Astrocyte (in vitro differentiated cells and primary cell): ENCODE results near the gene IFT74. TPM values are rescaled to one million over a fixed set of nuclear protein-coding genes. Genes with fewer than 3 reads are reported as not detected.

Experiments used
- DNase-seq: peaks from one replicate; pipeline ENCODE4 v3.0.0-alpha.2; 2010; ENCODE audit warnings: low read depth
- FAIRE-seq: peaks from 2 replicates; lab custom pipeline; 2011; peaks lifted over from hg19 to GRCh38; lab: Jason Lieb, UNC
- H2AFZ ChIP-seq: 2 replicates; pipeline ENCODE4 v1.6.0; 2012; ENCODE audit warnings: low read depth, low read length, inconsistent platforms
- H3K27ac ChIP-seq: 2 replicates; pipeline ENCODE4 v1.5.1; 2011; ENCODE audit warnings: low read depth, low read length, inconsistent platforms
- H3K27me3 ChIP-seq: 2 replicates; pipeline ENCODE4 v1.6.0; 2011; ENCODE audit warnings: low read length, inconsistent platforms; ENCODE audit not compliant: insufficient read depth
- H3K36me3 ChIP-seq: 2 replicates; pipeline ENCODE4 v1.5.1; 2011; ENCODE audit warnings: low read length, inconsistent platforms; ENCODE audit not compliant: insufficient read depth
- H3K4me1 ChIP-seq: 2 replicates; pipeline ENCODE4 v1.5.1; 2011; ENCODE audit warnings: low read length, inconsistent platforms; ENCODE audit not compliant: insufficient read depth
- H3K4me2 ChIP-seq: 2 replicates; pipeline ENCODE4 v1.6.0; 2012; ENCODE audit warnings: low read length, inconsistent platforms
- H3K4me3 ChIP-seq: 2 replicates; pipeline ENCODE4 v1.5.1; 2011; ENCODE audit warnings: low read depth, mild to moderate bottlenecking, low read length, inconsistent platforms; ENCODE audit not compliant: insufficient read depth
- H3K79me2 ChIP-seq: 2 replicates; pipeline ENCODE4 v1.6.0; 2012; ENCODE audit warnings: mild to moderate bottlenecking, low read length, inconsistent platforms; ENCODE audit not compliant: insufficient read depth
- H3K9ac ChIP-seq: 2 replicates; pipeline ENCODE4 v1.6.0; 2012; ENCODE audit warnings: mild to moderate bottlenecking, low read length, inconsistent platforms
- H3K9me3 ChIP-seq: 2 replicates; pipeline ENCODE4 v1.5.1; 2012; ENCODE audit warnings: low read depth, mild to moderate bottlenecking, low read length, inconsistent platforms; ENCODE audit not compliant: insufficient read depth
- H4K20me1 ChIP-seq: 2 replicates; pipeline ENCODE4 v1.6.0; 2012; ENCODE audit warnings: low read length, inconsistent platforms; ENCODE audit not compliant: insufficient read depth
- H3K27ac Mint-ChIP-seq: one replicate; pipeline ENCODE4 v1.8.0; 2021; ENCODE audit warnings: mild to moderate bottlenecking, mixed read lengths; ENCODE audit not compliant: unreplicated experiment
- H3K27me3 Mint-ChIP-seq: one replicate; pipeline ENCODE4 v1.8.0; 2021; ENCODE audit warnings: low read depth, mixed read lengths; ENCODE audit not compliant: unreplicated experiment
- H3K36me3 Mint-ChIP-seq: one replicate; pipeline ENCODE4 v1.8.0; 2021; ENCODE audit warnings: low read depth, mixed read lengths; ENCODE audit not compliant: unreplicated experiment
- H3K4me1 Mint-ChIP-seq: one replicate; pipeline ENCODE4 v1.8.0; 2021; ENCODE audit warnings: low read depth, mixed read lengths; ENCODE audit not compliant: unreplicated experiment
- H3K4me3 Mint-ChIP-seq: one replicate; pipeline ENCODE4 v1.8.0; 2021; ENCODE audit warnings: mild to moderate bottlenecking, moderate library complexity, mixed read lengths; ENCODE audit not compliant: unreplicated experiment
- H3K9me3 Mint-ChIP-seq: one replicate; pipeline ENCODE4 v1.8.0; 2021; ENCODE audit warnings: mild to moderate bottlenecking, mixed read lengths; ENCODE audit not compliant: unreplicated experiment
- CTCF ChIP-seq: IDR thresholded peaks from 2 replicates; pipeline ENCODE4 v1.5.1; 2011; ENCODE audit warnings: low read depth, mild to moderate bottlenecking, inconsistent platforms, low read length, moderate library complexity; ENCODE audit not compliant: insufficient read depth
- EZH2 ChIP-seq: IDR thresholded peaks from 2 replicates; pipeline ENCODE4 v1.6.1; 2012; ENCODE audit warnings: mild to moderate bottlenecking, low read length, inconsistent platforms; ENCODE audit not compliant: insufficient read depth
- total RNA-seq: library from RNA; stranded (reverse); gene quantifications from 2 replicates; pipeline ENCODE4 v1.2.1, GENCODE V29; 2021

The IFT74 gene
- total RNA-seq, 1 donor from 2014 or later = 10.9 TPM

- no peak for TF ChIP-seq EZH2
- TF ChIP-seq CTCF = no peak
- Histone ChIP-seq H3K36me3 (no peaks in the 10 kb centered on the region), H3K4me2 (peak overlapping the region; percentile 19), H4K20me1 (peaks cover 6% of the 10 kb centered on the region), H3K4me3 (no peak overlapping the region), H3K4me1 (peaks cover 9% of the 10 kb centered on the region), H3K27me3 (no peaks in the 10 kb centered on the region), H3K79me2 (peaks cover 27% of the 10 kb centered on the region), H2AFZ (no peak overlapping the region), H3K9ac (no peak overlapping the region), H3K9me3 (no peaks in the 10 kb centered on the region), H3K27ac (no peak overlapping the region)
- Mint-ChIP-seq H3K27ac (no peak overlapping the region), H3K9me3 (no peaks in the 10 kb centered on the region), H3K36me3 (no peaks in the 10 kb centered on the region), H3K4me3 (no peak overlapping the region), H3K4me1 (peaks cover 14% of the 10 kb centered on the region), H3K27me3 (no peaks in the 10 kb centered on the region)
- DNase-seq = peak; percentile 30
- no peak for FAIRE-seq
These were observed 6.6 kb upstream of the IFT74 start for GRCh38 chr9:26949637-26950069.

- no peaks in the 10 kb centered on the region for H3K9me3 ChIP-seq
- Mint-ChIP-seq H3K27ac (no peak overlapping the region), H3K4me3 (no peak overlapping the region), H3K27me3 (no peaks in the 10 kb centered on the region), H3K4me1 (peaks cover 15% of the 10 kb centered on the region), H3K36me3 (no peaks in the 10 kb centered on the region), H3K9me3 (no peaks in the 10 kb centered on the region)
- peaks cover 18% of the 10 kb centered on the region for H3K79me2 ChIP-seq
- no peak overlapping the region for H2AFZ ChIP-seq
- H3K9ac ChIP-seq = no peak overlapping the region
- TF ChIP-seq EZH2 = no peak
- no peak for TF ChIP-seq CTCF
- H3K4me1 ChIP-seq = peaks cover 6% of the 10 kb centered on the region
- DNase-seq (no peak), FAIRE-seq (no peak)
- no peak overlapping the region for H3K4me3 ChIP-seq
- no peak overlapping the region for H3K27ac ChIP-seq
- no peaks in the 10 kb centered on the region for H3K36me3 ChIP-seq
- H3K4me2 ChIP-seq = no peak overlapping the region
- no peaks in the 10 kb centered on the region for H3K27me3 ChIP-seq
- H4K20me1 ChIP-seq = peaks cover 2% of the 10 kb centered on the region
These were observed 5.7 kb upstream of the IFT74 start for GRCh38 chr9:26950521-26950920.

GRCh38 chr9:26951794-26952193, 4.4 kb upstream of the IFT74 start:
- Histone ChIP-seq H3K4me3 (no peak overlapping the region), H3K27me3 (no peaks in the 10 kb centered on the region), H4K20me1 (no peaks in the 10 kb centered on the region), H3K4me2 (no peak overlapping the region), H3K36me3 (no peaks in the 10 kb centered on the region), H3K9ac (no peak overlapping the region), H3K9me3 (no peaks in the 10 kb centered on the region), H3K4me1 (peaks cover 5% of the 10 kb centered on the region), H3K79me2 (peaks cover 5% of the 10 kb centered on the region), H3K27ac (no peak overlapping the region), H2AFZ (no peak overlapping the region)
- Mint-ChIP-seq H3K4me1 (peaks cover 16% of the 10 kb centered on the region), H3K27ac (no peak overlapping the region), H3K4me3 (no peak overlapping the region), H3K9me3 (no peaks in the 10 kb centered on the region), H3K27me3 (no peaks in the 10 kb centered on the region), H3K36me3 (no peaks in the 10 kb centered on the region)
- DNase-seq (no peak), FAIRE-seq (no peak)
- TF ChIP-seq CTCF = no peak
- TF ChIP-seq EZH2 = no peak
